8988T (cell line): ENCODE results near the gene SLC25A40.
"Not testable (repeated sequence)": the region's sequence is repeated elsewhere in the genome, so short reads cannot be mapped to it uniquely, and the experiment has no call there.

ENCODE experiments used
- DNase-seq: peaks from one replicate; pipeline ENCODE4 v3.0.0; 2011

Gene SLC25A40

GRCh38 chr7:87866533-87866932 is 9.6 kb downstream of the SLC25A40 start:
- not testable (repeated sequence) for DNase-seq

GRCh38 chr7:87866089-87866488 is 10.1 kb downstream of the SLC25A40 start:
- DNase-seq = no peak

GRCh38 chr7:87858417-87859100 is 17.6 kb downstream of the SLC25A40 start:
- DNase-seq = no peak

- DNase-seq = no peak
Measured at GRCh38 chr7:87853237-87853864, 22.8 kb downstream of the SLC25A40 start.

- DNase-seq = no peak
Measured at GRCh38 chr7:87852306-87852705, 23.9 kb downstream of the SLC25A40 start.

- no peak for DNase-seq
Measured at GRCh38 chr7:87850836-87851593, 25.1 kb downstream of the SLC25A40 start.

GRCh38 chr7:87837597-87837996 is 38.6 kb downstream of the SLC25A40 start:
- DNase-seq = no peak

GRCh38 chr7:87833130-87833529 is 43.0 kb downstream of the SLC25A40 start:
- no peak for DNase-seq

- no peak for DNase-seq
Measured at GRCh38 chr7:87831097-87831496, 45.1 kb downstream of the SLC25A40 start.

GRCh38 chr7:87828383-87828782 is 47.8 kb downstream of the SLC25A40 start:
- not testable (repeated sequence) for DNase-seq

GRCh38 chr7:87825369-87825768 is 50.8 kb downstream of the SLC25A40 start:
- not testable (repeated sequence) for DNase-seq

- not testable (repeated sequence) for DNase-seq
Measured at GRCh38 chr7:87822056-87822455, 54.1 kb downstream of the SLC25A40 start.

GRCh38 chr7:87818336-87818735 is 57.8 kb downstream of the SLC25A40 start:
- no peak for DNase-seq

- no peak for DNase-seq
Measured at GRCh38 chr7:87816389-87816788, 59.8 kb downstream of the SLC25A40 start.

GRCh38 chr7:87810726-87811125 is 65.4 kb downstream of the SLC25A40 start:
- DNase-seq = no peak

- no peak for DNase-seq
Measured at GRCh38 chr7:87810130-87810529, 66.0 kb downstream of the SLC25A40 start.

GRCh38 chr7:87806150-87806549 is 70.0 kb downstream of the SLC25A40 start:
- DNase-seq = no peak

GRCh38 chr7:87797798-87798403 is 78.3 kb downstream of the SLC25A40 start:
- DNase-seq = no peak

- DNase-seq = no peak
Measured at GRCh38 chr7:87797395-87797794, 78.8 kb downstream of the SLC25A40 start.

GRCh38 chr7:87785368-87785995 is 90.7 kb downstream of the SLC25A40 start:
- no peak for DNase-seq

- no peak for DNase-seq
Measured at GRCh38 chr7:87784424-87784823, 91.7 kb downstream of the SLC25A40 start.
